PC-3 (cell line): ENCODE measurements around the gene PCDHGB3. TPM values are rescaled to one million over a fixed set of nuclear protein-coding genes. Genes with fewer than 3 reads are reported as not detected.

ENCODE experiments used
- ATAC-seq: fragments of 200-7000 bp; cut with Tn5 transposase; 2 replicates; pipeline ENCODE4 v1.9.1; 2020; ENCODE audit warnings: mild to moderate bottlenecking, moderate library complexity
- BruUV-seq: library from RNA; stranded (reverse); fragments of 400-500 nt; replicated peaks from 2 replicates; lab custom pipeline; 2021; lab: Mats Ljungman, UMichigan
- CTCF ChIA-PET: fragments of 300-600 bp; sonication (Branson Sonifier 250); formaldehyde crosslinking; loops from one replicate; lab custom pipeline; 2022; ENCODE audit warnings: antibody characterized with exemption; lab: Charles Lee
- POLR2A ChIA-PET: fragments of 300-600 bp; sonication (Branson Sonifier 250); formaldehyde crosslinking; loops from one replicate; lab custom pipeline; 2022; ENCODE audit warnings: antibody characterized with exemption; ENCODE audit not compliant: unreplicated experiment; lab: Charles Lee
- DNase-seq: peaks from one replicate; pipeline ENCODE4 v3.0.0-alpha.2; 2015
- H2AFZ ChIP-seq: fragments of 300-600 bp; sonication (generic); 2 replicates; pipeline ENCODE4 v1.6.0; 2016; ENCODE audit warnings: antibody characterized with exemption, low read length
- H3F3A ChIP-seq: fragments of 300-600 bp; sonication (generic); one replicate; pipeline ENCODE4 v1.6.0; 2017; ENCODE audit warnings: antibody characterized with exemption, low read length, control low read depth, mild to moderate bottlenecking; ENCODE audit not compliant: unreplicated experiment
- H3K27ac ChIP-seq: fragments of 300-600 bp; sonication (generic); 2 replicates; pipeline ENCODE4 v1.5.1; 2016; ENCODE audit warnings: mild to moderate bottlenecking, low read length
- H3K27me3 ChIP-seq: fragments of 300-600 bp; sonication (generic); 2 replicates; pipeline ENCODE4 v1.6.1; 2016; ENCODE audit warnings: low read length, mixed read lengths
- H3K36me3 ChIP-seq: fragments of 300-600 bp; sonication (generic); 2 replicates; pipeline ENCODE4 v1.6.1; 2016; ENCODE audit warnings: low read depth, mixed run types, low read length, mixed read lengths
- H3K4me1 ChIP-seq: fragments of 300-600 bp; sonication (generic); 2 replicates; pipeline ENCODE4 v1.5.1; 2016; ENCODE audit warnings: low read length; ENCODE audit not compliant: insufficient read depth
- H3K4me2 ChIP-seq: fragments of 300-600 bp; sonication (generic); 2 replicates; pipeline ENCODE4 v1.6.0; 2016; ENCODE audit warnings: low read length
- H3K4me3 ChIP-seq: fragments of 300-600 bp; sonication (generic); 2 replicates; pipeline ENCODE4 v1.5.1; 2016; ENCODE audit warnings: mild to moderate bottlenecking, low read length, mixed read lengths
- H3K79me2 ChIP-seq: fragments of 300-600 bp; sonication (generic); 2 replicates; pipeline ENCODE4 v1.6.1; 2017; ENCODE audit warnings: low read length, mixed read lengths
- H3K9ac ChIP-seq: fragments of 300-600 bp; sonication (generic); 2 replicates; pipeline ENCODE4 v1.6.0; 2016; ENCODE audit warnings: mild to moderate bottlenecking, low read length
- H3K9me2 ChIP-seq: fragments of 300-600 bp; sonication (generic); replicated peaks from 2 replicates; pipeline ENCODE4 v1.6.1; 2016; ENCODE audit warnings: mixed run types, low read length, mixed read lengths
- H3K9me3 ChIP-seq: fragments of 300-600 bp; sonication (generic); 2 replicates; pipeline ENCODE4 v1.6.1; 2016; ENCODE audit warnings: low read length, mixed read lengths
- H4K20me1 ChIP-seq: fragments of 300-600 bp; sonication (generic); 2 replicates; pipeline ENCODE4 v1.6.1; 2016; ENCODE audit warnings: low read length, mixed read lengths
- EZH2 ChIP-seq: fragments of 300-600 bp; sonication (generic); IDR thresholded peaks from one replicate; pipeline ENCODE4 v1.6.1; 2017; ENCODE audit warnings: antibody characterized with exemption, mild to moderate bottlenecking, low read length; ENCODE audit not compliant: unreplicated experiment
- EZH2phosphoT487 ChIP-seq: fragments of 300-600 bp; sonication (generic); IDR thresholded peaks from 2 replicates; pipeline ENCODE4 v1.6.1; 2018; ENCODE audit warnings: mild to moderate bottlenecking, antibody characterized with exemption, low read length, borderline replicate concordance
- intact Hi-C: fragments of 100-400 bp; cut with micrococcal nuclease; formaldehyde crosslinking; loops from 2 replicates; pipeline ENCODE4 v1.9.0; 2023
- total RNA-seq: library from RNA; depleted of rRNA; stranded (reverse); fragments of >200 nt; gene quantifications from 2 replicates; pipeline ENCODE4 v1.2.3, GENCODE V29; 2014; rRNA removed
- TF ChIP-seq, protein P1 (sequence below): fragments of 300-600 bp; sonication (generic); conservative IDR thresholded peaks from 2 replicates; pipeline ENCODE4 v1.5.1; 2017; ENCODE audit warnings: antibody characterized with exemption, low read depth, mild to moderate bottlenecking, low read length

PCDHGB3 gene
- total RNA-seq, 1 experiment from 2014 or later: 1.3 TPM

DNA sequence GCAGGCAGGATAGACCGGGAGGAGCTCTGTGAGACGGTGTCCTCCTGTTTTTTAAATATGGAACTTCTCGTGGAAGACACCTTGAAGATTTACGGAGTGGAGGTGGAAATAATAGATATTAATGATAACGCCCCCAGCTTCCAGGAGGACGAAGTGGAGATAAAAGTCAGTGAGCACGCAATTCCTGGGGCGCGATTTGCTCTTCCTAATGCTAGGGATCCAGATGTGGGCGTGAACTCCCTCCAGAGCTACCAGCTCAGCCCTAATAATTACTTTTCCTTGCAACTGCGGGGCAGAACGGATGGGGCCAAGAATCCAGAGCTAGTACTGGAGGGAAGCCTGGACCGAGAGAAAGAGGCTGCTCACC, 51.4 kb downstream of the PCDHGB3 start:
- Histone ChIP-seq H3K79me2 (no peaks in the 10 kb centered on the region), H4K20me1 (no peaks in the 10 kb centered on the region), H3K4me3 (no peak overlapping the region), H3K9ac (no peak overlapping the region), H3K9me2 (no peaks in the 10 kb centered on the region), H3F3A (no peaks in the 10 kb centered on the region), H2AFZ (no peak overlapping the region), H3K9me3 (no peaks in the 10 kb centered on the region), H3K27me3 (no peaks in the 10 kb centered on the region), H3K27ac (no peak overlapping the region), H3K4me1 (no peaks in the 10 kb centered on the region), H3K36me3 (no peaks in the 10 kb centered on the region; the same call in 1 of the 2 replicates), H3K4me2 (no peak overlapping the region)
- no TSS peak for BruUV-seq
- ChIA-PET CTCF (interaction anchor here (0.6 kb wide), 1 partner anchor 250 kb away, joined by 3 read pairs; no protein-coding TSS in a partner anchor), POLR2A (no interaction called here)
- ATAC-seq (no peak), DNase-seq (no peak)
- intact Hi-C loops: no loop called here
- TF ChIP-seq EZH2phosphoT487 (no peak), EZH2 (no peak)
- TF ChIP-seq, protein P1, sequence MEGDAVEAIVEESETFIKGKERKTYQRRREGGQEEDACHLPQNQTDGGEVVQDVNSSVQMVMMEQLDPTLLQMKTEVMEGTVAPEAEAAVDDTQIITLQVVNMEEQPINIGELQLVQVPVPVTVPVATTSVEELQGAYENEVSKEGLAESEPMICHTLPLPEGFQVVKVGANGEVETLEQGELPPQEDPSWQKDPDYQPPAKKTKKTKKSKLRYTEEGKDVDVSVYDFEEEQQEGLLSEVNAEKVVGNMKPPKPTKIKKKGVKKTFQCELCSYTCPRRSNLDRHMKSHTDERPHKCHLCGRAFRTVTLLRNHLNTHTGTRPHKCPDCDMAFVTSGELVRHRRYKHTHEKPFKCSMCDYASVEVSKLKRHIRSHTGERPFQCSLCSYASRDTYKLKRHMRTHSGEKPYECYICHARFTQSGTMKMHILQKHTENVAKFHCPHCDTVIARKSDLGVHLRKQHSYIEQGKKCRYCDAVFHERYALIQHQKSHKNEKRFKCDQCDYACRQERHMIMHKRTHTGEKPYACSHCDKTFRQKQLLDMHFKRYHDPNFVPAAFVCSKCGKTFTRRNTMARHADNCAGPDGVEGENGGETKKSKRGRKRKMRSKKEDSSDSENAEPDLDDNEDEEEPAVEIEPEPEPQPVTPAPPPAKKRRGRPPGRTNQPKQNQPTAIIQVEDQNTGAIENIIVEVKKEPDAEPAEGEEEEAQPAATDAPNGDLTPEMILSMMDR: no peak

Other genes with a start within 250 kb of the PCDHGB3 start
- gene PCDHB4, start 248.4 kb upstream of the PCDHGB3 start, total RNA-seq: 0.07 and 0.52 TPM in 2 replicates
- gene PCDHB5, start 235.0 kb upstream of the PCDHGB3 start, total RNA-seq: 0.12 and 0.69 TPM in 2 replicates
- not detected in 2 replicates for gene PCDHB6, start 220.2 kb upstream of the PCDHGB3 start, total RNA-seq
- 0.22 TPM in 1 of 2 replicates, not detected in the other for gene PCDHB7, start 197.6 kb upstream of the PCDHGB3 start, total RNA-seq
- 0.22 and 0.40 TPM in 2 replicates for gene PCDHB8, start 192.5 kb upstream of the PCDHGB3 start, total RNA-seq
- gene PCDHB16, start 187.9 kb upstream of the PCDHGB3 start, total RNA-seq: 0.46 TPM in 1 of 2 replicates, not detected in the other
- gene PCDHB9, start 183.1 kb upstream of the PCDHGB3 start, total RNA-seq: 0.23 and 0.73 TPM in 2 replicates
- 0.33 and 0.35 TPM in 2 replicates for gene PCDHB10, start 177.9 kb upstream of the PCDHGB3 start, total RNA-seq
- gene PCDHB11, start 170.6 kb upstream of the PCDHGB3 start, total RNA-seq: 0.40 and 0.69 TPM in 2 replicates
- 0.15 and 0.63 TPM in 2 replicates for gene PCDHB12, start 161.5 kb upstream of the PCDHGB3 start, total RNA-seq
- 0.40 and 0.52 TPM in 2 replicates for gene PCDHB13, start 156.3 kb upstream of the PCDHGB3 start, total RNA-seq
- gene PCDHB14, start 146.9 kb upstream of the PCDHGB3 start, total RNA-seq: 0.58 and 0.87 TPM in 2 replicates
- gene PCDHB15, start 124.8 kb upstream of the PCDHGB3 start, total RNA-seq: not detected in 2 replicates
- 0.18 and 0.40 TPM in 2 replicates for gene SLC25A2, start 66.2 kb upstream of the PCDHGB3 start, total RNA-seq
- 27.6 and 32.3 TPM in 2 replicates for gene TAF7, start 49.5 kb upstream of the PCDHGB3 start, total RNA-seq
- gene PCDHGA1, start 39.7 kb upstream of the PCDHGB3 start, total RNA-seq: 0.04 and 0.06 TPM in 2 replicates
- not detected in 2 replicates for gene PCDHGA2, start 31.5 kb upstream of the PCDHGB3 start, total RNA-seq
- not detected in 2 replicates for gene PCDHGA3, start 26.4 kb upstream of the PCDHGB3 start, total RNA-seq
- gene PCDHGB1, start 20.1 kb upstream of the PCDHGB3 start, total RNA-seq: 0.04 TPM in 1 of 2 replicates, not detected in the other
- gene PCDHGA4, start 15.2 kb upstream of the PCDHGB3 start, total RNA-seq: 0.04 TPM in 1 of 2 replicates, not detected in the other
- gene PCDHGB2, start 10.2 kb upstream of the PCDHGB3 start, total RNA-seq: 1.4 and 2.2 TPM in 2 replicates
- 0.98 and 2.4 TPM in 2 replicates for gene PCDHGA5, start 6.1 kb upstream of the PCDHGB3 start, total RNA-seq
- gene PCDHGA6, start 3.6 kb downstream of the PCDHGB3 start, total RNA-seq: 1.3 and 1.6 TPM in 2 replicates
- 0.51 and 0.75 TPM in 2 replicates for gene PCDHGA7, start 12.5 kb downstream of the PCDHGB3 start, total RNA-seq
- 0.73 and 1.3 TPM in 2 replicates for gene PCDHGB4, start 17.5 kb downstream of the PCDHGB3 start, total RNA-seq
- gene PCDHGA8, start 22.4 kb downstream of the PCDHGB3 start, total RNA-seq: 0.23 and 0.51 TPM in 2 replicates
- 9.0 and 10.3 TPM in 2 replicates for gene PCDHGB5, start 27.7 kb downstream of the PCDHGB3 start, total RNA-seq
- gene PCDHGA9, start 32.5 kb downstream of the PCDHGB3 start, total RNA-seq: 1.9 and 2.9 TPM in 2 replicates
- gene PCDHGB6, start 37.8 kb downstream of the PCDHGB3 start, total RNA-seq: 1.1 and 1.8 TPM in 2 replicates
- gene PCDHGA10, start 42.7 kb downstream of the PCDHGB3 start, total RNA-seq: 0.23 and 0.84 TPM in 2 replicates
- 0.44 and 1.4 TPM in 2 replicates for gene PCDHGB7, start 47.4 kb downstream of the PCDHGB3 start, total RNA-seq
- 0.66 and 0.92 TPM in 2 replicates for gene PCDHGA11, start 50.8 kb downstream of the PCDHGB3 start, total RNA-seq
- gene PCDHGA12, start 60.3 kb downstream of the PCDHGB3 start, total RNA-seq: 0.11 and 0.52 TPM in 2 replicates
- gene PCDHGC3, start 105.7 kb downstream of the PCDHGB3 start, total RNA-seq: 0.35 and 2.1 TPM in 2 replicates
- 0.58 and 1.5 TPM in 2 replicates for gene PCDHGC4, start 114.8 kb downstream of the PCDHGB3 start, total RNA-seq
- gene PCDHGC5, start 118.8 kb downstream of the PCDHGB3 start, total RNA-seq: 0.40 and 0.46 TPM in 2 replicates
- gene DIAPH1, start 248.8 kb downstream of the PCDHGB3 start, total RNA-seq: 51.9 and 106 TPM in 2 replicates